Right renal cortex interstitium (tissue), 3 donors: ENCODE data around the gene BTBD9. TPM values are rescaled to one million over a fixed set of nuclear protein-coding genes. Genes with fewer than 3 reads are reported as not detected.

Source experiments
- DNase-seq, 3 donors: peaks; one replicate each; pipeline ENCODE4 v3.0.0-alpha.2; 2013; ENCODE audit warnings: low read depth in 3 of 3, low spot score in 2 of 3
- polyA plus RNA-seq, 3 donors: library from polyadenylated mRNA; unstranded; fragments of 120-200 nt; gene quantifications; one replicate each; pipeline ENCODE4 v1.2.1, GENCODE V29; 2013; ENCODE audit not compliant: insufficient read length in 3 of 3

BTBD9 gene
- polyA plus RNA-seq, 3 donors = 13.1 to 16.8 (median 14.7) TPM

GRCh38 chr6:38566295-38567030 lies 73.3 kb downstream of the BTBD9 start:
- DNase-seq = no peak

GRCh38 chr6:38564301-38564700 lies 75.4 kb downstream of the BTBD9 start:
- no peak for DNase-seq

GRCh38 chr6:38555606-38556005 lies 84.1 kb downstream of the BTBD9 start:
- no peak for DNase-seq

- no peak for DNase-seq
These were observed 84.9 kb downstream of the BTBD9 start for GRCh38 chr6:38554700-38555413.

- DNase-seq = no peak
These were observed 85.7 kb downstream of the BTBD9 start for GRCh38 chr6:38554014-38554413.

GRCh38 chr6:38552121-38552520 lies 87.6 kb downstream of the BTBD9 start:
- DNase-seq = no peak

- no peak for DNase-seq
These were observed 89.9 kb downstream of the BTBD9 start for GRCh38 chr6:38549795-38550194.

GRCh38 chr6:38549180-38549579 lies 90.5 kb downstream of the BTBD9 start:
- no peak for DNase-seq

- no peak for DNase-seq
These were observed 96.7 kb downstream of the BTBD9 start for GRCh38 chr6:38543022-38543421.

GRCh38 chr6:38542031-38542430 lies 97.7 kb downstream of the BTBD9 start:
- DNase-seq = no peak

- DNase-seq = no peak
These were observed 106.7 kb downstream of the BTBD9 start for GRCh38 chr6:38533064-38533463.

- no peak for DNase-seq
These were observed 108.6 kb downstream of the BTBD9 start for GRCh38 chr6:38531134-38531533.

- no peak for DNase-seq
These were observed 111.3 kb downstream of the BTBD9 start for GRCh38 chr6:38528196-38528965.

GRCh38 chr6:38527371-38527770 lies 112.4 kb downstream of the BTBD9 start:
- no peak for DNase-seq

GRCh38 chr6:38525888-38526287 lies 113.8 kb downstream of the BTBD9 start:
- DNase-seq = no peak

- no peak for DNase-seq
These were observed 115.1 kb downstream of the BTBD9 start for GRCh38 chr6:38524436-38525145.

GRCh38 chr6:38522322-38522721 lies 117.4 kb downstream of the BTBD9 start:
- DNase-seq = no peak

- no peak for DNase-seq
These were observed 121.0 kb downstream of the BTBD9 start for GRCh38 chr6:38518511-38519304.

- DNase-seq = no peak
These were observed 122.7 kb downstream of the BTBD9 start for GRCh38 chr6:38517005-38517404.

- no peak for DNase-seq
These were observed 125.3 kb downstream of the BTBD9 start for GRCh38 chr6:38514399-38514798.
